Ectodermal cell (in vitro differentiated cells): Measurements from ENCODE around the gene ARMS2.

Source experiments
- H3K27ac ChIP-seq: 2 replicates; pipeline ENCODE4 v1.7.0; 2013; ENCODE audit warnings: mild to moderate bottlenecking, low read depth, low read length; ENCODE audit not compliant: insufficient read depth, poor library complexity, severe bottlenecking
- H3K27me3 ChIP-seq: 2 replicates; pipeline ENCODE4 v1.7.0; 2013; ENCODE audit warnings: mild to moderate bottlenecking, low read length; ENCODE audit not compliant: insufficient read depth, control insufficient read depth, poor library complexity, severe bottlenecking
- H3K36me3 ChIP-seq: one replicate; pipeline ENCODE4 v1.7.0; 2013; ENCODE audit warnings: low read length; ENCODE audit not compliant: control insufficient read depth, insufficient read depth
- H3K4me1 ChIP-seq: one replicate; pipeline ENCODE4 v1.7.0; 2013; ENCODE audit warnings: low read length; ENCODE audit not compliant: control insufficient read depth, insufficient read depth
- H3K4me3 ChIP-seq: 2 replicates; pipeline ENCODE4 v1.7.0; 2013; ENCODE audit warnings: low read depth, low read length, control low read depth; ENCODE audit not compliant: insufficient read depth
- H3K9me3 ChIP-seq: 2 replicates; pipeline ENCODE4 v1.7.0; 2013; ENCODE audit warnings: mild to moderate bottlenecking, low read length, moderate library complexity; ENCODE audit not compliant: control insufficient read depth
- WGBS, 2 experiments: methylation state at CpG; one replicate each; pipeline ENCODE4 v1.1.7; 2013; ENCODE audit warnings: missing lambda C conversion rate in 2 of 2; 5-methylcytosine and 5-hydroxymethylcytosine counted together

ARMS2 gene

GRCh38 chr10:122500194-122500593, 45.7 kb downstream of the ARMS2 start:
- Histone ChIP-seq H3K4me3 (no peak overlapping the region), H3K9me3 (no peaks in the 10 kb centered on the region), H3K4me1 (no peaks in the 10 kb centered on the region), H3K27me3 (no peaks in the 10 kb centered on the region), H3K27ac (no peak overlapping the region), H3K36me3 (no peaks in the 10 kb centered on the region)
- 76 to 77% methylated on average over 5 of the region's 5 CpGs for WGBS, 2 experiments

GRCh38 chr10:122500726-122501125, 46.3 kb downstream of the ARMS2 start:
- 93 to 94% methylated on average over 6 of the region's 6 CpGs for WGBS, 2 experiments
- H3K27me3 ChIP-seq: no peaks in the 10 kb centered on the region
- no peak overlapping the region for H3K4me3 ChIP-seq
- no peaks in the 10 kb centered on the region for H3K36me3 ChIP-seq
- no peaks in the 10 kb centered on the region for H3K9me3 ChIP-seq
- no peak overlapping the region for H3K27ac ChIP-seq
- no peaks in the 10 kb centered on the region for H3K4me1 ChIP-seq

DNA sequence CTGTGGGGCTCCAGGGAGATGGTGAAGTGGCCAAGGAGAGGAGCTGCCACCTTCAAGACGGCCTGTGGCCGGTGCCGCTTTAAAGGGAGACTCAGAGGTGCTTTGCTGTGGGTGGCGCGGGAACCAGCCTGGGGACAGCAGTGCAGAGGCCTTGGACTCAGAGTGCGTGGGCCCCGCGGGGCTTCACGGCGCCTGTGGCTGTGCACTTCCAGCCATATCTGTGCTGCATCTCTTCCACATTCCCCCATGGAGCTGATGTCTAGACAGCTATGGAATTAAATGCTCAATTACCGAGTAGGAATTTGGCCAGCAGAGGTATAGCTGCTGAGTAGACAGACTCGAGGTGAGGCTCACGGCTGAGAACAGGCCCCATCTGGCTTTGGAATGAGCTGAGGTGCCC, 48.6 kb downstream of the ARMS2 start:
- 93 to 96% methylated on average over 13 of the region's 13 CpGs for WGBS, 2 experiments
- Histone ChIP-seq H3K4me3 (no peak overlapping the region), H3K27me3 (no peaks in the 10 kb centered on the region), H3K36me3 (no peaks in the 10 kb centered on the region), H3K4me1 (no peaks in the 10 kb centered on the region), H3K27ac (no peak overlapping the region), H3K9me3 (no peaks in the 10 kb centered on the region)

- H3K4me1 ChIP-seq: no peaks in the 10 kb centered on the region
- no peak overlapping the region for H3K27ac ChIP-seq
- WGBS, 2 experiments: 89 to 91% methylated on average over 17 of the region's 17 CpGs
- H3K27me3 ChIP-seq: no peaks in the 10 kb centered on the region
- H3K4me3 ChIP-seq: no peak overlapping the region
- H3K9me3 ChIP-seq: no peaks in the 10 kb centered on the region
- no peaks in the 10 kb centered on the region for H3K36me3 ChIP-seq
Measured at GRCh38 chr10:122503886-122504609, 49.6 kb downstream of the ARMS2 start.

GRCh38 chr10:122504610-122504950, 50.1 kb downstream of the ARMS2 start:
- H3K4me3 ChIP-seq: no peak overlapping the region
- no peaks in the 10 kb centered on the region for H3K9me3 ChIP-seq
- no peaks in the 10 kb centered on the region for H3K36me3 ChIP-seq
- H3K27me3 ChIP-seq: no peaks in the 10 kb centered on the region
- 77 to 79% methylated on average over 6 of the region's 6 CpGs for WGBS, 2 experiments
- no peak overlapping the region for H3K27ac ChIP-seq
- no peaks in the 10 kb centered on the region for H3K4me1 ChIP-seq

DNA sequence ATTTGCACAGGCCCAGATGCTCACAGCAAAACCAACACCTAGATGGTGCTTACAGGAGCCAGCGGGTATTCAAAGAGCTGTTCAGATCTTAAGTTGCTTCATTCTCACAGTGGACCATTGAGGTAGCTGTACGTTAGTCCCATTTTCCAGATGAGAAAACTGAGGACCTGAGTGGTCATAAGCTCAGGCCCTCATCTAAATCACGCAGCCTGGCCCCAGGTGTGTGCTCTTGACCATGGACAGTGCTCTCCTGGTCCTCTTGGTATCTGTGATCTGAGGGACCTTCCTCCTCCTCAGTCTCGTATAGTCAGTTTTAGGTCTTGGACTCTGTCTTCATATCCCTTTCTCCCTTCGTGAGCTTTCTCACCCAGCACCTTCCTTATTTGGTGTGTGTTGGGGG, 50.6 kb downstream of the ARMS2 start:
- no peak overlapping the region for H3K27ac ChIP-seq
- H3K4me3 ChIP-seq: no peak overlapping the region
- no peaks in the 10 kb centered on the region for H3K4me1 ChIP-seq
- 99% methylated on average over 4 to 5 of the region's 5 CpGs for WGBS, 2 experiments
- no peaks in the 10 kb centered on the region for H3K27me3 ChIP-seq
- no peaks in the 10 kb centered on the region for H3K36me3 ChIP-seq
- H3K9me3 ChIP-seq: no peaks in the 10 kb centered on the region

DNA sequence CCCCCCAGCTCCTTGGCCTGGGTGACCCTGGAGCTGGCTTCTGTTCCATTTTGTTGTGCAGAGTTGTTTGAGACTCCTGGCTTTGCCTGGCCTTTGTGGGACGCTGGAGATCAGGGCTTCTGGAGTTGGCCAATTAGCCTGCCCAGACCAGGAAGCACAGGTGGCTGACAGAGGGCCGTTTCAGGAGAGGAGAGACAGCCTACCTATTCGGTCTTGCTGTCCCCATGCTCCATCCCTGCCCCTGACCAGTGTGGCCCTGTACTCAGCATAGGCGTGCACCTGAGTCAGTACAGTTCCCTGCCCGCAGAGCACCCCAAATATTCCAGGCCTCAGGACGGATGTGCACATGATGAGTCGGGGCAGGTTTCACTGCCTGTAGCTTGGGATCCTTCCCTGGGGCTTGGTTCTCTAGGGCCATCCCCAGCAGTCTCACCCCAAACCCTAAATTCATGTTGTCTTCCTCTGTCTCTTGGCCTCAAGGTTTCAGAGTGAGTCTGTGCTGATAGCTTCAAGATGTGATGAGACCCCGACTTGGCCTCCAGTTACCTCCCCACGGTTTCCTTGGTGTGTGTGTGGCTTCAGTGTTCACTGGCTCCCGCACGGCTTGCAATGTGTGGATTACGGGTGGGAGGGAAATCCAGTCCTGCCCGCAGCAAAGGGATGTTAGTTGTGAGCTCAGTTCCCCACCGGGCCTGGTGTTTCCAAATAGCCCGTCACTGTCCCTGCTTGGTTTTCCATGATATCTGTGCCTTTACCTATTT, 51.6 kb downstream of the ARMS2 start:
- no peaks in the 10 kb centered on the region for H3K27me3 ChIP-seq
- H3K4me3 ChIP-seq: no peak overlapping the region
- no peaks in the 10 kb centered on the region for H3K9me3 ChIP-seq
- WGBS, 2 experiments: 91 to 92% methylated on average over 15 of the region's 15 CpGs
- H3K4me1 ChIP-seq: peaks cover 4% of the 10 kb centered on the region
- no peak overlapping the region for H3K27ac ChIP-seq
- no peaks in the 10 kb centered on the region for H3K36me3 ChIP-seq
